Globus pallidus (tissue), 1 donor: ENCODE data around the gene FRMD3.
A peak's percentile ranks its signal among the peaks of the same experiment; 100 is the strongest.

Experiments used
- DNase-seq: peaks from one replicate; pipeline ENCODE4 v3.0.0-alpha.2; 2015; ENCODE audit warnings: low spot score

Gene FRMD3

GRCh38 chr9:83432877-83433550, 105.2 kb downstream of the FRMD3 start:
- no peak for DNase-seq

GRCh38 chr9:83432104-83432627, 106.0 kb downstream of the FRMD3 start:
- DNase-seq = peak; percentile 22

- DNase-seq = no peak
Observed at GRCh38 chr9:83431101-83432060, 106.8 kb downstream of the FRMD3 start.

- no peak for DNase-seq
Observed at GRCh38 chr9:83430681-83431080, 107.5 kb downstream of the FRMD3 start.

GRCh38 chr9:83429229-83429628, 109.0 kb downstream of the FRMD3 start:
- DNase-seq = no peak

- no peak for DNase-seq
Observed at GRCh38 chr9:83425240-83425639, 113.0 kb downstream of the FRMD3 start.

- DNase-seq = no peak
Observed at GRCh38 chr9:83424831-83425230, 113.4 kb downstream of the FRMD3 start.

- no peak for DNase-seq
Observed at GRCh38 chr9:83423815-83424707, 114.1 kb downstream of the FRMD3 start.

- DNase-seq = no peak
Observed at GRCh38 chr9:83422527-83422926, 115.7 kb downstream of the FRMD3 start.

GRCh38 chr9:83420486-83420885, 117.7 kb downstream of the FRMD3 start:
- DNase-seq = no peak

GRCh38 chr9:83419961-83420360, 118.2 kb downstream of the FRMD3 start:
- no peak for DNase-seq

- DNase-seq = no peak
Observed at GRCh38 chr9:83418283-83418682, 119.9 kb downstream of the FRMD3 start.

GRCh38 chr9:83413367-83413766, 124.8 kb downstream of the FRMD3 start:
- DNase-seq = no peak

GRCh38 chr9:83410701-83411100, 127.5 kb downstream of the FRMD3 start:
- no peak for DNase-seq

GRCh38 chr9:83406921-83407320, 131.3 kb downstream of the FRMD3 start:
- DNase-seq = no peak

- no peak for DNase-seq
Observed at GRCh38 chr9:83405759-83406158, 132.4 kb downstream of the FRMD3 start.

GRCh38 chr9:83403527-83404238, 134.5 kb downstream of the FRMD3 start:
- DNase-seq = no peak

- no peak for DNase-seq
Observed at GRCh38 chr9:83401328-83401900, 136.8 kb downstream of the FRMD3 start.

GRCh38 chr9:83396813-83397212, 141.4 kb downstream of the FRMD3 start:
- no peak for DNase-seq

GRCh38 chr9:83396342-83396741, 141.9 kb downstream of the FRMD3 start:
- DNase-seq = no peak

GRCh38 chr9:83392228-83392627, 146.0 kb downstream of the FRMD3 start:
- DNase-seq = no peak
